Measurements from ENCODE around the gene AXIN2.
"Not testable (repeated sequence)": the region's sequence is repeated elsewhere in the genome, so short reads cannot be mapped to it uniquely, and the experiment has no call there.

Gene AXIN2

GRCh38 chr17:65515959-65516948 lies 45.2 kb downstream of the AXIN2 start:
- DNase-seq (ENCODE audit: low read depth), result no peak

GRCh38 chr17:65515512-65515911 lies 45.9 kb downstream of the AXIN2 start:
- no peak for DNase-seq (ENCODE audit: low read depth)

GRCh38 chr17:65514541-65514940 lies 46.9 kb downstream of the AXIN2 start:
- DNase-seq (ENCODE audit: low read depth), result no peak

- peak; percentile 25 for DNase-seq (ENCODE audit: low read depth)
Measured at GRCh38 chr17:65514082-65514481, 47.4 kb downstream of the AXIN2 start.

GRCh38 chr17:65511316-65511715 lies 50.1 kb downstream of the AXIN2 start:
- DNase-seq (ENCODE audit: low read depth), result no peak

GRCh38 chr17:65509032-65509431 lies 52.4 kb downstream of the AXIN2 start:
- DNase-seq (ENCODE audit: low read depth), result no peak

- DNase-seq (ENCODE audit: low read depth), result not testable (repeated sequence)
Measured at GRCh38 chr17:65504673-65505072, 56.8 kb downstream of the AXIN2 start.

GRCh38 chr17:65504141-65504540 lies 57.3 kb downstream of the AXIN2 start:
- no peak for DNase-seq (ENCODE audit: low read depth)

GRCh38 chr17:65503557-65503956 lies 57.9 kb downstream of the AXIN2 start:
- DNase-seq (ENCODE audit: low read depth), result no peak

GRCh38 chr17:65498816-65499215 lies 62.6 kb downstream of the AXIN2 start:
- DNase-seq (ENCODE audit: low read depth), result no peak

- DNase-seq (ENCODE audit: low read depth), result no peak
Measured at GRCh38 chr17:65496801-65497200, 64.6 kb downstream of the AXIN2 start.

GRCh38 chr17:65495122-65496055 lies 66.1 kb downstream of the AXIN2 start:
- DNase-seq (ENCODE audit: low read depth), result no peak

- no peak for DNase-seq (ENCODE audit: low read depth)
Measured at GRCh38 chr17:65489413-65490155, 71.9 kb downstream of the AXIN2 start.

- no peak for DNase-seq (ENCODE audit: low read depth)
Measured at GRCh38 chr17:65488665-65489064, 72.8 kb downstream of the AXIN2 start.

- no peak for DNase-seq (ENCODE audit: low read depth)
Measured at GRCh38 chr17:65487990-65488389, 73.5 kb downstream of the AXIN2 start.

GRCh38 chr17:65487161-65487560 lies 74.3 kb downstream of the AXIN2 start:
- no peak for DNase-seq (ENCODE audit: low read depth)

GRCh38 chr17:65485388-65486299 lies 75.8 kb downstream of the AXIN2 start:
- DNase-seq (ENCODE audit: low read depth), result no peak

GRCh38 chr17:65484405-65484804 lies 77.0 kb downstream of the AXIN2 start:
- DNase-seq (ENCODE audit: low read depth), result not testable (repeated sequence)

GRCh38 chr17:65483438-65483837 lies 78.0 kb downstream of the AXIN2 start:
- no peak for DNase-seq (ENCODE audit: low read depth)

- no peak for DNase-seq (ENCODE audit: low read depth)
Measured at GRCh38 chr17:65482201-65482600, 79.2 kb downstream of the AXIN2 start.

- DNase-seq (ENCODE audit: low read depth), result no peak
Measured at GRCh38 chr17:65479282-65479681, 82.2 kb downstream of the AXIN2 start.
